Measurements from ENCODE around the gene TULP1. TPM values are rescaled to one million over a fixed set of nuclear protein-coding genes. Genes with fewer than 3 reads are reported as not detected.

TULP1 gene
- total and polyA plus RNA-seq, 5 donors, result 0.29 to 0.54 (median 0.34) TPM; not detected in 2

- DNase-seq (peak; percentile 62 to 83 (median 78)), ATAC-seq (peak; percentile 31 to 40)
- H3K9me3 ChIP-seq (ENCODE audit: control insufficient read depth, low read length), result no peaks in the 10 kb centered on the region
- peaks cover 7% of the 10 kb centered on the region for H3K4me1 ChIP-seq (ENCODE audit: control insufficient read depth, insufficient read depth, low read length)
- H3K27me3 ChIP-seq (ENCODE audit: control insufficient read depth, insufficient read depth), result no peaks in the 10 kb centered on the region
- peak overlapping the region; percentile 96 for H3K4me3 ChIP-seq (ENCODE audit: low read length)
- WGBS, result 5% methylated on average over 63 of the region's 63 CpGs
- intact Hi-C loops (cut with DNase I), result no loop called here
- H3K27ac ChIP-seq (ENCODE audit: low read length), result peak overlapping the region; percentile 81
Observed at GRCh38 chr6:35496036-35496840, 16.5 kb downstream of the TULP1 start.

DNA sequence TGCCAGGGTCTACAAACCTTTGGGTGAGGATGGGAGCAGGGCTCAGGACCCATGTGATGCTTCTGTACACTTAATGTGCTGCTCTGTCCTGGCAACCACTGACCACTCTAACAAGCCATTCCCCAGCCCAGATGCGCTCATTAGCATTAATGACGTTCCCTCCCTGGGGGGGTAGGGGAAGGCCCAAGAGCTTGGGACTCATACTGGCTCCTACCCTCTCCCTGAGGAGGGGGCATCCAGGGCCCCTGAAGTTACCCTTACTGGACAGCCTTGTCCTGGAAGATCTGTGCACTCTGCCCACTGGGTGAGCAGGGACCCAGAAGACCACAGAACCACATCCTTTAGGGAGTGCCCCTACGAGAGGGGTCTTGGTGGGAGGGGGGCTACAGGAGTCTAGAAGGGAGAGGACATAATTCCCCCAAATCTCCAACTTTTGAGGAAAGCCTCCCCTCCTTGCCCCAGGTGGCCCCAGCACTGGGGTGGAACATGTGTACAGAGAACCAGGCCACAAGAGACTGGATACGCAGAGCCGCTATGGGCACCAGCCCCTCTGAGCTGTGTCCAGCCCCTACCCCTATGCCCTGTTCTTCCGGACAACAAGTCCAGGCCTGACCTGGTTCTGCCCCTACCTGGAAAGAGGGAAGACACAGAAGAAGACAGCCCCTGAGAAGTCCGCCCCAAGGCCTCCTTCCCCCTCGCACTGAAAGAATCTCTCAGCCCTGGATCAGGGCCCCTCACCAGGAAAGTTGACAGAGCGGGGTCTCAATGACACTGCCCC is 17.2 kb downstream of the TULP1 start:
- H3K4me3 ChIP-seq (ENCODE audit: low read length), result peak overlapping the region; percentile 96
- WGBS, result 54% methylated on average over 9 of the region's 9 CpGs
- H3K9me3 ChIP-seq (ENCODE audit: control insufficient read depth, low read length), result no peaks in the 10 kb centered on the region
- intact Hi-C loops (cut with DNase I), result no loop called here
- ATAC-seq, result no peak
- H3K27ac ChIP-seq (ENCODE audit: low read length), result peak overlapping the region; percentile 81
- no peaks in the 10 kb centered on the region for H3K27me3 ChIP-seq (ENCODE audit: control insufficient read depth, insufficient read depth)
- DNase-seq, result no peak
- H3K4me1 ChIP-seq (ENCODE audit: control insufficient read depth, insufficient read depth, low read length), result peaks cover 8% of the 10 kb centered on the region

GRCh38 chr6:35494161-35494563 is 18.5 kb downstream of the TULP1 start:
- 2% methylated on average over 4 of the region's 4 CpGs for WGBS
- Histone ChIP-seq H3K27me3 (ENCODE audit: control insufficient read depth, insufficient read depth) (no peaks in the 10 kb centered on the region), H3K9me3 (ENCODE audit: control insufficient read depth, low read length) (no peaks in the 10 kb centered on the region), H3K27ac (ENCODE audit: low read length) (no peak overlapping the region), H3K4me1 (ENCODE audit: control insufficient read depth, insufficient read depth, low read length) (peaks cover 10% of the 10 kb centered on the region), H3K4me3 (ENCODE audit: low read length) (no peak overlapping the region)
- DNase-seq, result peak in 2 of 3 donors; percentile 65 to 77
- intact Hi-C loops (cut with DNase I), result no loop called here
- ATAC-seq, result no peak

DNA sequence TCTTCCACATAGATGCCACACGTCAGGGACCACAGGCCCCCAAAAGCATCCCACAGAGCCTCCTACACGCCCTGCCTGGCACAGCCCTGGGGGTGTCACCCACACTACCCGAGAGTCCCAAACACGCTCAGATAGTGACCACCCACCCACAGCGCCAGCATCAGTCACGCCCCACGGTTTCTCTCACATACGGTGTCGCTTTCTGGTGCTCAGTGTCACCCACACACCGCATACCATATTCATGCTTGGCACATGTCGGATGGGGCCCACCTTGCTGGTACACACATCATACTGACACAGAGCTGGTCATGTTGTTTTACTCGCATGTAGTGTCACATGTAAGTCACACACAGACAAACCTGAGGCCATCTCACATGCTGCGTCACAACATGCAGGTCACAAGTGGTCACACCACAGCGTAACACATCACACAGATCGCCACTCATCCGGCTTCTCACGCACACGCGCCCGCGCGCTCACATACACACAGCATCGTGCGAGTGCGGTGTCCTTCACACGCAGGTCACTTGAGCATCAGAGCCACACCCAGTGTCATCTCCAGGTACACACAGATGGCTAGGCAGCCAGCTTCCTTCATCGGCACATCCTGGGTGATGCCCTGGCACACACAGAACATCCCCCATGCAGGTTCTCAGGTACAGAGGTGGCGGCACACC is 19.3 kb downstream of the TULP1 start:
- ATAC-seq (no peak), DNase-seq (peak in 1 of 3 donors; percentile 55)
- Histone ChIP-seq H3K4me1 (ENCODE audit: control insufficient read depth, insufficient read depth, low read length) (peaks cover 10% of the 10 kb centered on the region), H3K9me3 (ENCODE audit: control insufficient read depth, low read length) (no peaks in the 10 kb centered on the region), H3K4me3 (ENCODE audit: low read length) (no peak overlapping the region), H3K27ac (ENCODE audit: low read length) (no peak overlapping the region), H3K27me3 (ENCODE audit: control insufficient read depth, insufficient read depth) (no peaks in the 10 kb centered on the region)
- WGBS, result 78% methylated on average over 28 of the region's 28 CpGs
- intact Hi-C loops (cut with DNase I), result no loop called here

- 79% methylated on average over 7 of the region's 7 CpGs for WGBS
- H3K4me3 ChIP-seq (ENCODE audit: low read length), result no peak overlapping the region
- no peaks in the 10 kb centered on the region for H3K27me3 ChIP-seq (ENCODE audit: control insufficient read depth, insufficient read depth)
- H3K9me3 ChIP-seq (ENCODE audit: control insufficient read depth, low read length), result no peaks in the 10 kb centered on the region
- no peak overlapping the region for H3K27ac ChIP-seq (ENCODE audit: low read length)
- intact Hi-C loops (cut with DNase I), result no loop called here
- DNase-seq (peak in 1 of 3 donors; percentile 24), ATAC-seq (no peak)
- H3K4me1 ChIP-seq (ENCODE audit: control insufficient read depth, insufficient read depth, low read length), result peaks cover 8% of the 10 kb centered on the region
Observed at GRCh38 chr6:35492974-35493284, 19.8 kb downstream of the TULP1 start.

- no peak for ATAC-seq
Observed at GRCh38 chr6:35492258-35492973, 20.3 kb downstream of the TULP1 start.

GRCh38 chr6:35491558-35492257 is 21.0 kb downstream of the TULP1 start:
- H3K9me3 ChIP-seq (ENCODE audit: control insufficient read depth, low read length), result no peaks in the 10 kb centered on the region
- DNase-seq (peak in 1 of 3 donors; percentile 55), ATAC-seq (no peak)
- 62% methylated on average over 5 of the region's 5 CpGs for WGBS
- H3K27ac ChIP-seq (ENCODE audit: low read length), result peak overlapping the region; percentile 2
- no peak overlapping the region for H3K4me3 ChIP-seq (ENCODE audit: low read length)
- intact Hi-C loops (cut with DNase I), result no loop called here
- H3K27me3 ChIP-seq (ENCODE audit: control insufficient read depth, insufficient read depth), result no peaks in the 10 kb centered on the region
- peaks cover 11% of the 10 kb centered on the region for H3K4me1 ChIP-seq (ENCODE audit: control insufficient read depth, insufficient read depth, low read length)

More at GRCh38 chr6:35492258-35492973, 20.3 kb downstream of the TULP1 start:
- no peaks in the 10 kb centered on the region for H3K9me3 ChIP-seq (ENCODE audit: control insufficient read depth, low read length)
- H3K4me1 ChIP-seq (ENCODE audit: control insufficient read depth, insufficient read depth, low read length), result peaks cover 11% of the 10 kb centered on the region
- peak in 1 of 3 donors; percentile 6 for DNase-seq
- intact Hi-C loops (cut with DNase I), result no loop called here
- H3K27ac ChIP-seq (ENCODE audit: low read length), result no peak overlapping the region
- H3K27me3 ChIP-seq (ENCODE audit: control insufficient read depth, insufficient read depth), result no peaks in the 10 kb centered on the region
- 43% methylated on average over 7 of the region's 7 CpGs for WGBS
- H3K4me3 ChIP-seq (ENCODE audit: low read length), result no peak overlapping the region

DNA sequence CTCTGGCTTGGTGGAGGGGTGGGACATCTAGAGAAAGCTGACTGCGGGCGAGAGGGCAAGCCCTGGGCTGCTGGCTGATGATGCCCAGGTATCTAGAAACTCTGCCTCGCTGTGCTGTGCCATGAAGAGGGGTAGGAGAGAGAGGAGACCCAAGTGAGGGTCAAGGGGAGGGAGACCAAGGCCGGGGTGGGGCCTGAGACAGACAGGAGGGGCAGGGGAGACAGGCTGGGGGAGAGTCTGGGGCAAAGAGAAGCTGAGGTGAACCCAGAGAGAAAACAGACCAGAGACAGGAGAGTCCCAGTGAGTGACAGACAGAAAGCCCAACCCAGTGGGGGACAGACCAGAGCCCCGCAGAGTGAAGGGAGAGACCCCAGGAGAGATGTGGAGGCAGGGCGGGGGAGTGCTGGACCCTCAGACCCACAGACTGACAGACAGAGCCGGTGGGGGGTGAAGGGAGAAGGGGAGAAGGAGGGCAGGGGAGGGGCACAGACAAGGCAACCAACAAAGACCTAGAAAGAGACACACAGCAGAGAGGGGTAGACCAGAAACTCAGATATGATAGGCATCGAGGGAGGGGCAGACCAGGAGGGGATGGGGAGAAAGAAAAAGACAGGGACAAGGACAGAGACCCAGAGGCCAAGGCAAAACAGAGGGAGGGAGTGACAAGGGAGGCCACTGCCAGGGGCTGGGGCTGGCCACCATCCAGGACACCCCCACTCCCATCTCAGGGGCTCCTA is 21.7 kb downstream of the TULP1 start:
- Histone ChIP-seq H3K4me3 (ENCODE audit: low read length) (no peak overlapping the region), H3K9me3 (ENCODE audit: control insufficient read depth, low read length) (no peaks in the 10 kb centered on the region), H3K27me3 (ENCODE audit: control insufficient read depth, insufficient read depth) (no peaks in the 10 kb centered on the region), H3K4me1 (ENCODE audit: control insufficient read depth, insufficient read depth, low read length) (peaks cover 11% of the 10 kb centered on the region), H3K27ac (ENCODE audit: low read length) (peak overlapping the region; percentile 63)
- WGBS, result 42% methylated on average over 8 of the region's 8 CpGs
- intact Hi-C loops (cut with DNase I), result no loop called here
- DNase-seq (peak in 1 of 3 donors; percentile 38), ATAC-seq (no peak)

GRCh38 chr6:35489995-35490791 is 22.5 kb downstream of the TULP1 start:
- intact Hi-C loops (cut with DNase I), result no loop called here

More at GRCh38 chr6:35489995-35490791, 22.5 kb downstream of the TULP1 start:
- Histone ChIP-seq H3K4me1 (ENCODE audit: control insufficient read depth, insufficient read depth, low read length) (peaks cover 13% of the 10 kb centered on the region), H3K27ac (ENCODE audit: low read length) (peak overlapping the region; percentile 79), H3K27me3 (ENCODE audit: control insufficient read depth, insufficient read depth) (no peaks in the 10 kb centered on the region), H3K4me3 (ENCODE audit: low read length) (no peak overlapping the region), H3K9me3 (ENCODE audit: control insufficient read depth, low read length) (no peaks in the 10 kb centered on the region)
- ATAC-seq (peak; percentile 66 to 68), DNase-seq (peak; percentile 88 to 96 (median 94))
- WGBS, result 18% methylated on average over 28 of the region's 28 CpGs
